GM19452 (cell line): ENCODE data around the gene CLEC7A.

Source experiments
- ATAC-seq: cut with Tn5 transposase; IDR thresholded peaks from one replicate; pipeline ENCODE4 v1.9.1; 2021; ENCODE audit not compliant: unreplicated experiment

The CLEC7A gene

GRCh38 chr12:10130042-10130441 lies at the start of gene CLEC7A:
TSS of gene CLEC7A (minus strand) at chr12:10130199. CDS start at chr12:10130082, 117 bp downstream.
- peak; percentile 83 for ATAC-seq

- no peak for ATAC-seq
These were observed 49.8 kb upstream of the CLEC7A start for GRCh38 chr12:10179776-10180181.

GRCh38 chr12:10178821-10179220 lies 48.8 kb upstream of the CLEC7A start, which contains the start of gene TMEM52B:
TSS of gene TMEM52B (plus strand) at chr12:10179032. CDS start at chr12:10179575, 543 bp downstream.
- no peak for ATAC-seq

- no peak for ATAC-seq
These were observed 46.0 kb upstream of the CLEC7A start for GRCh38 chr12:10175846-10176636.

- ATAC-seq = no peak
These were observed 45.1 kb upstream of the CLEC7A start for GRCh38 chr12:10174986-10175614.

- no peak for ATAC-seq
These were observed 42.2 kb upstream of the CLEC7A start, which contains the start of gene OLR1 for GRCh38 chr12:10171973-10172728. TSS of gene OLR1 (minus strand) at chr12:10172132. CDS start at chr12:10172077, 55 bp downstream.

- ATAC-seq = no peak
These were observed 40.2 kb upstream of the CLEC7A start for GRCh38 chr12:10170216-10170615.

GRCh38 chr12:10169104-10169503 lies 39.1 kb upstream of the CLEC7A start:
- no peak for ATAC-seq

GRCh38 chr12:10167599-10167998 lies 37.6 kb upstream of the CLEC7A start:
- no peak for ATAC-seq

GRCh38 chr12:10165421-10165820 lies 35.4 kb upstream of the CLEC7A start:
- no peak for ATAC-seq

GRCh38 chr12:10163084-10163483 lies 33.1 kb upstream of the CLEC7A start:
- ATAC-seq = no peak

- no peak for ATAC-seq
These were observed 30.8 kb upstream of the CLEC7A start for GRCh38 chr12:10160617-10161385.

- no peak for ATAC-seq
These were observed 29.3 kb upstream of the CLEC7A start for GRCh38 chr12:10159280-10159679.

- no peak for ATAC-seq
These were observed 28.4 kb upstream of the CLEC7A start for GRCh38 chr12:10158406-10158805.

GRCh38 chr12:10155966-10156365 lies 26.0 kb upstream of the CLEC7A start:
- ATAC-seq = no peak

- ATAC-seq = no peak
These were observed 24.1 kb upstream of the CLEC7A start for GRCh38 chr12:10154145-10154496.

- ATAC-seq = no peak
These were observed 23.5 kb upstream of the CLEC7A start for GRCh38 chr12:10153271-10154144.

- no peak for ATAC-seq
These were observed 21.6 kb upstream of the CLEC7A start for GRCh38 chr12:10151621-10152020.

GRCh38 chr12:10147714-10148403 lies 17.9 kb upstream of the CLEC7A start:
- peak; percentile 80 for ATAC-seq
